SJCRH30 (cell line): ENCODE results near the gene ALG11. TPM values are rescaled to one million over a fixed set of nuclear protein-coding genes. Genes with fewer than 3 reads are reported as not detected.
"Not testable (repeated sequence)": the region's sequence is repeated elsewhere in the genome, so short reads cannot be mapped to it uniquely, and the experiment has no call there.

Experiments
- DNase-seq, 2 experiments: peaks; one replicate each; pipeline ENCODE4 v3.0.0-alpha.2; 2015 to 2020
- H3K27ac ChIP-seq: fragments of 250-450 bp; sonication (Bioruptor Pico); 2 replicates; pipeline ENCODE4 v1.5.1; 2020; ENCODE audit warnings: mild to moderate bottlenecking, moderate library complexity
- H3K27me3 ChIP-seq: fragments of 250-450 bp; sonication (Bioruptor Pico); 2 replicates; pipeline ENCODE4 v1.5.1; 2020; ENCODE audit warnings: mild to moderate bottlenecking, moderate library complexity
- H3K36me3 ChIP-seq: fragments of 250-450 bp; sonication (Bioruptor Pico); 2 replicates; pipeline ENCODE4 v1.5.1; 2020; ENCODE audit warnings: mild to moderate bottlenecking, moderate library complexity
- H3K4me1 ChIP-seq: fragments of 250-450 bp; sonication (Bioruptor Pico); 2 replicates; pipeline ENCODE4 v1.5.1; 2020; ENCODE audit warnings: mild to moderate bottlenecking, moderate library complexity
- H3K4me3 ChIP-seq: fragments of 250-450 bp; sonication (Bioruptor Pico); 2 replicates; pipeline ENCODE4 v1.5.1; 2020; ENCODE audit warnings: mild to moderate bottlenecking, moderate library complexity
- H3K9me3 ChIP-seq: fragments of 250-450 bp; sonication (Bioruptor Pico); replicated peaks from 2 replicates; pipeline ENCODE4 v1.5.1; 2020; ENCODE audit warnings: mild to moderate bottlenecking, moderate library complexity
- total RNA-seq: library from RNA; depleted of rRNA; stranded (reverse); fragments of >200 nt; shearing (Covaris generic); gene quantifications from 2 replicates; pipeline ENCODE4 v1.2.3, GENCODE V29; 2014; rRNA removed

The ALG11 gene
- 21.4 and 28.8 TPM in 2 replicates for total RNA-seq

GRCh38 chr13:52011632-52012511, at the start of gene ALG11:
Gene ALG11 (plus strand): TSS chr13:52012398. CDS start chr13:52012419, 21 bp downstream.
- H3K27ac ChIP-seq: peak within 1 kb of the TSS; percentile 55

GRCh38 chr13:51966186-51966585, 46.0 kb upstream of the ALG11 start:
- Histone ChIP-seq H3K27ac (no peak overlapping the region), H3K9me3 (no peaks in the 10 kb centered on the region), H3K4me1 (no peaks in the 10 kb centered on the region), H3K36me3 (no peaks in the 10 kb centered on the region), H3K4me3 (no peak overlapping the region), H3K27me3 (no peaks in the 10 kb centered on the region)
- DNase-seq: no peak

More at GRCh38 chr13:52011632-52012511, at the start of gene ALG11:
- H3K4me1 ChIP-seq: no peaks in the 10 kb centered on the region
- 0 out of 2 replicates have a peak, but pooled peaks cover 5% of the 10 kb centered on the region for H3K27me3 ChIP-seq
- no peaks in the 10 kb centered on the region for H3K9me3 ChIP-seq
- H3K4me3 ChIP-seq: peak within 1 kb of the TSS; percentile 90
- H3K36me3 ChIP-seq: no peaks in the 10 kb centered on the region; the same call in 1 of the 2 replicates
- peak; percentile 99 for DNase-seq

- no peak for DNase-seq
- Histone ChIP-seq H3K36me3 (no peaks in the 10 kb centered on the region), H3K9me3 (no peaks in the 10 kb centered on the region), H3K4me1 (no peaks in the 10 kb centered on the region), H3K4me3 (no peak overlapping the region), H3K27ac (no peak overlapping the region), H3K27me3 (no peaks in the 10 kb centered on the region)
These were observed 44.4 kb upstream of the ALG11 start for GRCh38 chr13:51967482-51968446.

GRCh38 chr13:51970349-51970748, 41.8 kb upstream of the ALG11 start:
- no peaks in the 10 kb centered on the region for H3K27me3 ChIP-seq
- H3K27ac ChIP-seq: no peak overlapping the region
- no peaks in the 10 kb centered on the region for H3K4me1 ChIP-seq
- H3K36me3 ChIP-seq: no peaks in the 10 kb centered on the region
- no peak for DNase-seq
- no peak overlapping the region for H3K4me3 ChIP-seq
- H3K9me3 ChIP-seq: no peaks in the 10 kb centered on the region

GRCh38 chr13:51971520-51972426, 40.4 kb upstream of the ALG11 start:
- Histone ChIP-seq H3K4me3 (no peak overlapping the region), H3K27me3 (no peaks in the 10 kb centered on the region), H3K9me3 (no peaks in the 10 kb centered on the region), H3K36me3 (no peaks in the 10 kb centered on the region), H3K4me1 (no peaks in the 10 kb centered on the region), H3K27ac (no peak overlapping the region)
- DNase-seq: no peak

GRCh38 chr13:51974482-51974881, 37.7 kb upstream of the ALG11 start:
- H3K4me3 ChIP-seq: no peak overlapping the region
- no peaks in the 10 kb centered on the region for H3K36me3 ChIP-seq
- no peak overlapping the region for H3K27ac ChIP-seq
- H3K27me3 ChIP-seq: no peaks in the 10 kb centered on the region
- no peaks in the 10 kb centered on the region for H3K9me3 ChIP-seq
- DNase-seq: no peak
- H3K4me1 ChIP-seq: no peaks in the 10 kb centered on the region

- Histone ChIP-seq H3K9me3 (no peaks in the 10 kb centered on the region), H3K36me3 (no peaks in the 10 kb centered on the region)
These were observed 35.8 kb upstream of the ALG11 start for GRCh38 chr13:51976423-51976822.

GRCh38 chr13:51976890-51977289, 35.3 kb upstream of the ALG11 start:
- no peaks in the 10 kb centered on the region for H3K27me3 ChIP-seq
- H3K4me3 ChIP-seq: no peak overlapping the region
- H3K27ac ChIP-seq: no peak overlapping the region
- no peak for DNase-seq
- no peaks in the 10 kb centered on the region for H3K4me1 ChIP-seq
- H3K9me3 ChIP-seq: no peaks in the 10 kb centered on the region
- no peaks in the 10 kb centered on the region for H3K36me3 ChIP-seq

More at GRCh38 chr13:51976423-51976822, 35.8 kb upstream of the ALG11 start:
- no peak overlapping the region for H3K4me3 ChIP-seq
- no peaks in the 10 kb centered on the region for H3K27me3 ChIP-seq
- no peak overlapping the region for H3K27ac ChIP-seq
- no peaks in the 10 kb centered on the region for H3K4me1 ChIP-seq
- no peak for DNase-seq

GRCh38 chr13:51977625-51978024, 34.6 kb upstream of the ALG11 start:
- no peak for DNase-seq
- Histone ChIP-seq H3K4me1 (no peaks in the 10 kb centered on the region), H3K27ac (no peak overlapping the region)

GRCh38 chr13:51978796-51979556, 33.2 kb upstream of the ALG11 start:
- Histone ChIP-seq H3K27ac (no peak overlapping the region), H3K4me3 (no peak overlapping the region), H3K36me3 (no peaks in the 10 kb centered on the region), H3K27me3 (no peaks in the 10 kb centered on the region), H3K9me3 (no peaks in the 10 kb centered on the region), H3K4me1 (no peaks in the 10 kb centered on the region)
- DNase-seq: no peak

More at GRCh38 chr13:51977625-51978024, 34.6 kb upstream of the ALG11 start:
- H3K9me3 ChIP-seq: no peaks in the 10 kb centered on the region
- no peak overlapping the region for H3K4me3 ChIP-seq
- no peaks in the 10 kb centered on the region for H3K36me3 ChIP-seq
- H3K27me3 ChIP-seq: no peaks in the 10 kb centered on the region

GRCh38 chr13:51980908-51981307, 31.3 kb upstream of the ALG11 start:
- H3K36me3 ChIP-seq: no peaks in the 10 kb centered on the region
- no peaks in the 10 kb centered on the region for H3K27me3 ChIP-seq
- no peaks in the 10 kb centered on the region for H3K4me1 ChIP-seq
- H3K9me3 ChIP-seq: no peaks in the 10 kb centered on the region
- no peak for DNase-seq
- no peak overlapping the region for H3K4me3 ChIP-seq
- H3K27ac ChIP-seq: no peak overlapping the region

GRCh38 chr13:51981355-51981754, 30.8 kb upstream of the ALG11 start:
- no peak for DNase-seq
- Histone ChIP-seq H3K27ac (no peak overlapping the region), H3K9me3 (no peaks in the 10 kb centered on the region), H3K4me1 (no peaks in the 10 kb centered on the region), H3K27me3 (no peaks in the 10 kb centered on the region), H3K4me3 (no peak overlapping the region), H3K36me3 (no peaks in the 10 kb centered on the region)

GRCh38 chr13:51983292-51983691, 28.9 kb upstream of the ALG11 start:
- not testable (repeated sequence) for H3K36me3 ChIP-seq, H3K27ac ChIP-seq, H3K27me3 ChIP-seq, H3K9me3 ChIP-seq, H3K4me1 ChIP-seq, H3K4me3 ChIP-seq, DNase-seq
